ENCODE results near the gene PLEKHF1. TPM values are rescaled to one million over a fixed set of nuclear protein-coding genes. Genes with fewer than 3 reads are reported as not detected.

Gene PLEKHF1
- 19.0 and 19.4 TPM in 2 replicates for total RNA-seq

GRCh38 chr19:29665215-29665825 lies at the start of gene PLEKHF1:
TSS of gene PLEKHF1 (plus strand) at chr19:29665461. CDS start at chr19:29673840, 8,379 bp downstream.

GRCh38 chr19:29714953-29715700 lies 49.9 kb downstream of the PLEKHF1 start, which contains the start of gene C19orf12:
TSS of gene C19orf12 (minus strand) at chr19:29715261. CDS start at chr19:29708413, 6,848 bp downstream.

Other genes with a start within 250 kb of the PLEKHF1 start
- not detected in 2 replicates for gene VSTM2B, start 139.5 kb upstream of the PLEKHF1 start, total RNA-seq
- gene POP4, start 59.2 kb upstream of the PLEKHF1 start, total RNA-seq, result 59.3 and 64.8 TPM in 2 replicates
- gene C19orf12, start 49.8 kb downstream of the PLEKHF1 start, total RNA-seq, result 24.5 and 29.3 TPM in 2 replicates
- 4.2 TPM in 2 replicates for gene CCNE1, start 146.5 kb downstream of the PLEKHF1 start, total RNA-seq